GM19452 (cell line): Measurements from ENCODE around the gene LRRC47.

ENCODE experiments used
- ATAC-seq: cut with Tn5 transposase; IDR thresholded peaks from one replicate; pipeline ENCODE4 v1.9.1; 2021; ENCODE audit not compliant: unreplicated experiment

Gene LRRC47

GRCh38 chr1:3787349-3787715 is 9.0 kb downstream of the LRRC47 start:
- ATAC-seq: no peak

DNA sequence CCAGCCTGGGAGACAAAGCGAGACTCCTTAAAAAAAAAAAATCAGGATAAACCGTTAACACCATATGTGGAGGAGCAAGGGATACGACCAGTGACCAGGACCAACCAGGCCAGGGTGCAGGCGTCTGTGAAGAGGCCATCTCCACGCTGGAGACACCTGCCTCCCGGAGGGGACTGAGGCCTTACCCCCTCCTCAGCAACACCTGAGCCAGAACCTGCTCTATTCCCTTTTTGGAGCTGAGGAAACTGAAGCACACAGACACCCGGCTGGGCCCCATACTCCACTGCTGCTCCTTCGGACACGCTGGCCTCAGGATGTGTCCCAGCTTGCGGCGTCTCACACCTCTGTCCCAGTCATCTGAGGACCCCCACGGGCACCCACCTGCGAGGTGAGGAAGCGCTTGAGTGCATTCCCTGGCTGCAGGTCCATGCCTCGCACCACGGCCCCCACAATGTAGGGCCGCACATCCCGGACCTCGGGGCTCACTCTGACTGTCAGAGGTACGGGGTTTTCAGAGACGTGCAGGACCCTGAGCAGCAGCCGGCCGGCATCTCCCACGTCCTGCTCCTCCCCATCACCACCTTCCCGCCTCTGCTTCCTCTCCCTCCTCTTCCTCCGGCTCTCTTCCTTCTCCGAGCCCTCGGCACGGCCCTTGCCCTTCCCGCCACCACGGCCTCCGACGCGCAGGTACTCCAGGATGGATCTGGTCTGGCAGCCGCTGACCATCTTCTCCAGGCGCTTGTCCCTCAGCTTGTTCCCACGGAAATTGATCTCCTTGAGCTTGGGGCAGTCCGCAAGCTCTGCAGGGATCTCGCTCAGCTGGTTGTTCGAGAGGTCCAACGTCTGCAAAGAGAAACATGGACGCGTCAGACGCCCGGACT is 9.6 kb downstream of the LRRC47 start:
- ATAC-seq: no peak

DNA sequence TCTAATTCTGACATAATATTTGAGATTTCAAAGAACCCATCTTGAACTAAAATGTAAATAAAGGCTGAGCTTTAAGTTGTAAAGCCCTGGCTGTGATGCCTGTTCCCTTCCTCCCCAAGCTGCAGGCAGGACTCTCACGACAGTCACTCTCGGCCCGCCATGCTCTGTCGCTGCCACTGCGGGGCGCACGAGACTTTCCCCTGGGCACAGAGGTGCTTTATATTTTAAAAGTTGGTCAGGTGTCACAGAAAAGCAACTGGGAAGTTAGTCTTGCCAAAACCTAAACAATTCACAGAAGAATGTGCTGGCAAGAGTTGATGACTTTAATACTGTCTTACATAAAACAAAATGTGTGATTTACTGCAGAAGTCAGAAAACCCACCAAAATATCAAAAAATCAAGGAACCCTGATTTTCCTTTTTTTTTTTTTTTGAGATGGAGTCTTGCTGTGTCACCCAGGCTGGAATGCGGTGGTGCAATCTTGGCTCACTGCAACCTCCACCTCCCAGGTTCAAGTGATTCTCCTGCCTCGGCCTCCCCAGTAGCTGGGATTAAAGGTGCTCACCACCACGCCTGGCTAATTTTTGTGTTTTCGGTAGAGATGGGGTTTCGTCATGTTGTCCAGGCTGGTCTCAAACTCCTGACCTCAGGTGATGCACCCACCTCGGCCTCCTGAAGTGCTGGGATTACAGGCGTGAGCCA is 10.7 kb downstream of the LRRC47 start:
- ATAC-seq: no peak

GRCh38 chr1:3785045-3785444 is 11.3 kb downstream of the LRRC47 start:
- ATAC-seq: no peak

GRCh38 chr1:3783651-3784474 is 12.4 kb downstream of the LRRC47 start:
- no peak for ATAC-seq

DNA sequence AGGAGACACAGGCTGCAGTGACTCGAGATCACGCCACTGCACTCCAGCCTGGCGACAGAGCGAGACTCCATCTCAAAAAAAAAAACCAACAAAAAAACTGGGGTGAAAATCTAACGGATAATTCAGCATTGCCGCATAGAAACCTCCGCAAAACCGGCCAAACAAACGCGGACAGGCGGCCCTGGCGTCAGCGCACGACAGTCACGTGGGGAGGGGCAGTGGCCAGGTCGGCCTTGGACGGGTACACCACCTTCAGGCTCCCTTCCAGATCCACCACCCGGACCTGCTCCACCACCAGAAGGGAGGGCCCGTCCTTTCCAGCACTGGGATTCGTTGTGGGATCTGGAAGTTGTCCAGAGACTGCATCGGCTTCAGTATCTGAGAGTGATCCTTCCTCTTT is 15.4 kb downstream of the LRRC47 start:
- ATAC-seq: no peak

DNA sequence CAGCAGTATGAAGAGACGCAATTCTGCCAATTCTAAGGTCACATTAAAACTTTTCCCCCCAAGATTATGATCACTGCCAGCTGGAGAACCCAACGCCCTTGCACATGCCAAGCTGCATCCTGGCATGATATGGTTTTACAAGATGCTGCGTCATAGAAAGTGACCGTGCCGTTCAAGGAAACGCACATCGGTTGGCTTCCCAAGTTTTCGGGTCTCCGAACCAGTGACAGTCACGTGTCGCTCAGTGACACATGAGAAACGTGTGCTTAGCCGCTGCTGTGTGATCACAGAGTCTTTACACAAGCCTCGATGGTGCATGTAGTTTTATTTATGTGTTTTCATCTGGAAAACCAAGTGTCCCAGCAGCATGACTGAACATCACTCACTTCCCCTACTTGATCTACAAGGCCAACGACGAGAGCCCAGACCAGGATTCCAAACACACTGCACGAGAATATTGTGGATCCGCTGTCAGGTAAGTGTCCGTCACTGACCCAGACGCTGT is 16.3 kb downstream of the LRRC47 start:
- ATAC-seq: no peak

DNA sequence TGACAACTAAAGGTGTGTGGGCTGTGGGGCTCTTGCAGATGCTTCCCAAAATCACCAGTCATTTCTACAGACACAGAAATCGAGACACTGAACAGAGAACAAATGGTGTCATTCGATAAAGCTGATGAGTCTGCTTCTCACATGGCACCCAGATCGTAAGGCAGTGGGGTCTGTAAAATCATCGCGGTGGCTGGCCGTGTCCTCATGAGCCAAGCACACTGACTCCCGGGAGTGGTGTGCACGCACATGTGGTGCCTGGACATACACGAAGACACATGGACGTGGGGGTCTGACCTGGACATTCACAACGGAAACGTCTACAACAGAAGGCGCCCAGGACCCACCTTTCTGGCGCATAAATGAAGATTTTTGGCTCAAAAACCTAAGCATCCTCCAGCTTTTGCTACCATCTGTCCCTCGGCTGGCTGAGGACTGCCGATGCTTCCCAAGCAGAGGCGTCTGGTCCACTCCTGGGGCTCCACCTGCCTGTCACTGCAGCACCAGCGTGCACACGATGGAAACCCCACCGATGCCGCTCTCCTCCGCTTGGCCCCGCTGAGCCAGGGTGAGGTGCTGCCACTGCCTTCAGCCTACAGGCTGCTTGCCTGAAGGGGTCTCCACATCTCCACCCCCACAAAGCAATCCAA is 16.9 kb downstream of the LRRC47 start:
- no peak for ATAC-seq

DNA sequence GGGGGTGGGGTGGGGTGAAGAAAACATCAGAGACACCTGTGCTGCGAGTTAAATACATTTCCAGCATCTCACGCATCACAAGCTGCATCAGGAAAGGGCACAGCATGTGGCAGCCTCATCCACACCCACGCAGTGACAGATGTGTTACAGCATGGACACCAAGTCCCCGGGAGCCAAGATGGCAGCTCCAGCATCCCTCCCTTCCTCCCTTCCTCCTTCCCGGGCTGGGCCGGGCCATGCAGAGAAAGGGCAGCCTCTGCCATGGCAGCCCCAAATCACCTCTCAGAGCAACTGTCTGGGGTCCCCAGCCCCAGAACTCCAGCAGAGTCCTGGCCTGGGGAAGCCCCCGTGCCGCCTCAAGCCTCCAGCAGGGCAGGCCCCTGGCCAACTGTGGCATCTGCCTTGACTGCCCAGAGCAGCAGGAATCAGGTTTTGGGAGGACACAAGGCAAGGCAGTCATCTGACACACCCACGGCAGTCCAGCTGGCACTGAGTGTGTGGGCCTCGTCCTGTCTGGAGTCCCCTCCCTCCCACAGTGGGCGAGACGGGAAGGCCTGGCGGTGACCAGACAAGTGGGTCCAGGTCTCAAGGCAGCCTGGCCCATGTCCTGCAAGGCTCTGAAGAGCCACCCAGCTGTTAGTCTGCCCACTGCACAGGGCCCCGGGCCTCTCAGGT is 17.6 kb downstream of the LRRC47 start:
- ATAC-seq: no peak

DNA sequence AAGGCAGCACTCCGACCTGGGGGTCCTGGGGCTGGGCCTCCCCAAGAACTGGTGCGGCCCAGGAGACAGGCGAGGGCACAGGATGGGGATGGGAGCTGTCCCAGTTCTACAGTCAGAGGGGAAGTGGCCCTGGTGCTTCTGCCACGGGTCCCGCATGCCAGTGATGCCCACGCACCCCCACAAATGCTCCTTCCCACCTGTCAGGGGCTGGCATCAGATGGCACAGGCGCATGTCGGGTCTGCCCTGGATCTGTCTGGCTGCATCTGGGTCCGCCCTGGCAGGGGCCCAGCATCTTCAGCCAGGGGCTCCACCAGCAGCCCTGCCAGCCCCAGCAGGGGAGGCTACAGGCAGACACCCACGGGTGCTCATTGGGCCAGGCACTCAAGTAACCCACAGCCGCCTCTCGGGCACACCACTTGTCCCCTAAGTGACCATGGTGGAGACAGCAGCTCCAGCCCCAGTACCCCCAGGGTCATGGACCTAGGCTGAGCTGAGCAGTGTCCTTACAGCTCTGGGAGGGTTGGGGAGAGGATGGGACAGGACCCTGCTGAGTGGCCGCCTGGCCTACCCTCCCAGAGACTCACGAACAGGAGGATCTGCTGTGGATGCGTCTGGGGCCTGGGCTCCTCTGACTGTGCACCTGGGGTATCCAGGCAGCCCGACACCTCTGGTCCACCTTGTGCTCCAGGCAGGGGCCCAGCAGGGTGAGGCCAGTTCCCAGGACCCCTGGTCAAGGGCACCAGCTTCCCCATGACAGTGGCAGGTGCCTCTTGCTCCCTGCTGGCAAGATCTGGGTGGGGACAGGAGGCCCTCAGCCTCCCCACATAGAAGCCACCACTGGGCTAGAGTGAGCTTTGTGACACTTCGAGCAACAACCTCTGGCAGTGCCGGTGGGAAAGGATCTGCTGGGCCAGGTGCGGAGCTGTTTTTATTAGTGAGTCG is 18.4 kb downstream of the LRRC47 start:
- ATAC-seq: no peak

GRCh38 chr1:3777078-3777547 is 19.2 kb downstream of the LRRC47 start:
- no peak for ATAC-seq

GRCh38 chr1:3776231-3776961 is 19.9 kb downstream of the LRRC47 start:
- ATAC-seq: no peak

GRCh38 chr1:3775490-3776230 is 20.6 kb downstream of the LRRC47 start:
- no peak for ATAC-seq

DNA sequence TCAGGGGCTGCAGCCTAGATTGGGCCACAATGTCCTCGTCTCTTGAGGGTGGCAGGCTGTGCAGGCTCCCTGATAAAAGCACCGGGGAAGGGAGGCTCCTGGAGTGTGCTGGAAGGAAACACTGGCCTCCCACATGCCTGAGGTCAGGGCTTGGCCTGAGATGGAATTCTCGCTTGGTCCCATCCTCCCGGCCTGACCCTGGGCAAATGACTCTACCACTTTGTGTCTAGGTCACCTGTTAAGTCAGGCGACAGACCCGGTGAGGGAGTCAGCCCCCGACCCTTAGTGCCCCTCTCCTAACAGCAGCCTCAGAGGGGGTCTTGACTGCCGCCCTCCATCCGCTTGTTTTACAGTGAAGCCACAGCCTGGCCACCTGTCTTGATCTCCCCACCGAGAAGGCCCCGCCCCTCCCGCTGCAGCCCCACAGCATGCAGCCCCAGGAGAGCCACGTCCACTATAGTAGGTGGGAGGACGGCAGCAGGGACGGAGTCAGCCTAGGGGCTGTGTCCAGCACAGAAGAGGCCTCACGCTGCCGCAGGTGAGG is 21.3 kb downstream of the LRRC47 start:
- no peak for ATAC-seq

GRCh38 chr1:3774276-3774945 is 21.9 kb downstream of the LRRC47 start:
- no peak for ATAC-seq

DNA sequence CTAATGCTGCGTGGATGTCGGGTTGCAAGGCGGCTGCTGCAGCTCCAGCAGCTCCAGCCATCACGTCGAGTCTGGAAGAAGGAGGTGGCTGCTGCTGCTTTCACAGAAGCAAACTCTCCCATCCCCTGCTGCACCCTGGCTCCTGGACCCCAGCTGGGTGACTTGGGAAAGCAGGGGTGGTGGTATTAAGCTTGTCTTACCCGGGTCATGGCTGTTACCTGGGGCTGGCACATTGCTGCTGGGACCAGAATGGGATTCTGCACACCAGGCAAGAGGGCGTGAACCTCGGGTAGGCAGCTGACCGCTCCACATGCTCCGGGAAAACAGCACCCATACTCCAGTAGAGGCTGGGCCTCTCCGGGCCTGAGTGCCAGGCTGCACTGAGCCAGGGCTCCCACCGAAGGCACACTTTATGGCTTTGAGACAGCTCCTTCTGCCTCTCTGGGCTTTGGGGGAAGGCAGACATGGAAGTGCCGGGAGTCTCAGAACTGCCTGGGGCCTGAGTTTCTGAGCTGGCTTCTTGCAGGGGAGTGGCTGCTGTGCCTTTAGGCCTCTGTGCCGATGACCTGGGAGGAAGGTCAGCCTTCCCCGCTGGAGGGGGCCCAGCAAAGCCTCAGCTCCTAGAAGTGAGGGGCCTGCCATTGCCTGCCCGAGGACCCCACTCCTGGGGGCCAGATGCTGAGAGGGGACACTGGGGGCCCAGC is 22.6 kb downstream of the LRRC47 start:
- ATAC-seq: no peak
